IgD-negative memory B cell (primary cell): ENCODE results near the gene CD83. TPM values are rescaled to one million over a fixed set of nuclear protein-coding genes. Genes with fewer than 3 reads are reported as not detected.

Source experiments
- polyA plus RNA-seq: library from polyadenylated mRNA; unstranded; fragments of 300-500 nt; fragmentation: Illumina TruSeq; gene quantifications from one replicate; pipeline ENCODE4 v1.2.3, GENCODE V29; 2021

Gene CD83
- polyA plus RNA-seq, 1 donor from 2014 or later, result 43.8 TPM

Other genes starting within 250 kb of the CD83 start
- not detected for gene RNF182, start 192.8 kb upstream of the CD83 start, polyA plus RNA-seq